ENCODE measurements around the gene LUC7L3. TPM values are rescaled to one million over a fixed set of nuclear protein-coding genes. Genes with fewer than 3 reads are reported as not detected.

Gene LUC7L3
- total RNA-seq, 1 donor from 2014 or later: 71.5 TPM

DNA sequence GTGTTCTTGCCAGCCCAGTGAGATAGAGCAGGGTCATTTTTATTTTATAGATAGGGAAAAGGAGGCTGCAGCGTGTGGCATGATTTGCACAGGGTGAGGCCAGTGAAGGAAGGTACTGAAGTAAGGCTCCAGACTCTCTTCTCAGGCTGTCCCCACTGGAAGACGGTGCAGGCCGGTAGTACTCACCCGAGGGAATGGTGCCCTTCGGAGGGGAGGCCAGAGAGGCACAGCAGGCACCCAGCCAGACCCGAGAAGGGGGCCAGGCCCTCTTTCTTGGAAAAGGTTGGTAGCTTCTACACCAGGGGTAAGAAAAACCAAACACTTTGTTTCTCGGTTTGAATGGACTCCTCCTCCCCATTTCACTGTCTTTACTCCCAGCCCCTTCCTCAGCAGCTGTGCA, 47.6 kb downstream of the LUC7L3 start:
- Mint-ChIP-seq H3K4me3 (ENCODE audit: unreplicated experiment) (no peak overlapping the region), H3K9me3 (ENCODE audit: low read depth) (no peaks in the 10 kb centered on the region), H3K27ac (ENCODE audit: unreplicated experiment) (no peak overlapping the region), H3K27me3 (ENCODE audit: low read depth) (no peaks in the 10 kb centered on the region), H3K4me1 (ENCODE audit: low read depth) (peaks cover 18% of the 10 kb centered on the region), H3K36me3 (ENCODE audit: low read depth) (no peaks in the 10 kb centered on the region)
- DNase-seq (ENCODE audit: low spot score): no peak
- TF ChIP-seq, protein P1, sequence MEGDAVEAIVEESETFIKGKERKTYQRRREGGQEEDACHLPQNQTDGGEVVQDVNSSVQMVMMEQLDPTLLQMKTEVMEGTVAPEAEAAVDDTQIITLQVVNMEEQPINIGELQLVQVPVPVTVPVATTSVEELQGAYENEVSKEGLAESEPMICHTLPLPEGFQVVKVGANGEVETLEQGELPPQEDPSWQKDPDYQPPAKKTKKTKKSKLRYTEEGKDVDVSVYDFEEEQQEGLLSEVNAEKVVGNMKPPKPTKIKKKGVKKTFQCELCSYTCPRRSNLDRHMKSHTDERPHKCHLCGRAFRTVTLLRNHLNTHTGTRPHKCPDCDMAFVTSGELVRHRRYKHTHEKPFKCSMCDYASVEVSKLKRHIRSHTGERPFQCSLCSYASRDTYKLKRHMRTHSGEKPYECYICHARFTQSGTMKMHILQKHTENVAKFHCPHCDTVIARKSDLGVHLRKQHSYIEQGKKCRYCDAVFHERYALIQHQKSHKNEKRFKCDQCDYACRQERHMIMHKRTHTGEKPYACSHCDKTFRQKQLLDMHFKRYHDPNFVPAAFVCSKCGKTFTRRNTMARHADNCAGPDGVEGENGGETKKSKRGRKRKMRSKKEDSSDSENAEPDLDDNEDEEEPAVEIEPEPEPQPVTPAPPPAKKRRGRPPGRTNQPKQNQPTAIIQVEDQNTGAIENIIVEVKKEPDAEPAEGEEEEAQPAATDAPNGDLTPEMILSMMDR (IDR thresholded peaks at IDR 0.05): no peak

DNA sequence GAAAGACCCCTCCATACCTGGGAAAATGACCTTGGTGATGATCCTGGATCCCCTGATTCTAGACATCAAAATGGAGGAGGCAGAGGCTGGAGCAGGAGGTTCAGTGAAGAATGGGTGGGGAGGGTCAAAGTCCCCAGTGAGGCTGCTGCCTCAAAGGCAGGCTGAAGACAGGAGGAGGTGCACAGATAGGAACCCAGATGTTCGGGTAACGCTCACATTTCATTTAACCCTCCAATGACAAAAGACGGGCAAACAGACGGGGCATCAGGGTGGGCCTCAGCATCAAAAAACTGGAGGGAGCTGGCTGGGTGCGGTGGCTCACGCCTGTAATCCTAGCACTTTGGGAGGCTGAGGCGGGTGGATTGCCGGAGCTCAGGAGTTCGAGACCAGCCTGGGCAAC, 48.0 kb downstream of the LUC7L3 start, which contains the start of gene ANKRD40CL:
Gene ANKRD40CL (minus strand): TSS at position 73 of the 400 bp plus-strand sequence. CDS start 605 bp downstream, outside the sequence.
- no peak within 1 kb of the TSS for H3K27ac Mint-ChIP-seq (ENCODE audit: unreplicated experiment)

DNA sequence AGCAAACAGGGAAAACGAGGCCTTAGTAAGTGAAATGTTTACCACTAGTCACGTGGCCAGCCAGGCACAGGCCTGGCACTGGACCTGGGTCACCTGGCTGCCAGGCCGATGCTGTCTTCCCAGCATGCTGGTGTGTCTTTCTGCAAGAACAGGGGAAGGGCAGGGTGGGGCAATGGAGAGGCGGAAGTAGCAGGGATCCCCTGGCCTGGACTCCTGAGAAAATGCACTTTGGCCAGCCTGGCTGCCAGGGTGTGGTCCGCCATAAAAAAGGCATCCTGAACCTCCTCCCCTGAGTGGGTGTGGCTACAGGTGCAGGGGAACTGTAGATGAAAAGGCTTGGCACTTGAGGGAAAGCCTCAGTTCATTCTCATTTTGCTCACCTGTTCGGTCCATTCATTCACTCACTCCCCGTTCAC, 49.0 kb downstream of the LUC7L3 start:
- H3K4me3 Mint-ChIP-seq (ENCODE audit: unreplicated experiment): no peak overlapping the region
- TF ChIP-seq, protein P1 (IDR thresholded peaks at IDR 0.05): no peak
- no peaks in the 10 kb centered on the region for H3K27me3 Mint-ChIP-seq (ENCODE audit: low read depth)
- peaks cover 11% of the 10 kb centered on the region for H3K4me1 Mint-ChIP-seq (ENCODE audit: low read depth)
- DNase-seq (ENCODE audit: low spot score): no peak
- H3K9me3 Mint-ChIP-seq (ENCODE audit: low read depth): no peaks in the 10 kb centered on the region
- H3K27ac Mint-ChIP-seq (ENCODE audit: unreplicated experiment): no peak overlapping the region
- H3K36me3 Mint-ChIP-seq (ENCODE audit: low read depth): no peaks in the 10 kb centered on the region

More for the DNA sequence above, 48.0 kb downstream of the LUC7L3 start, which contains the start of gene ANKRD40CL:
- DNase-seq (ENCODE audit: low spot score): no peak
- TF ChIP-seq, protein P1 (IDR thresholded peaks at IDR 0.05): no peak
- no peaks in the 10 kb centered on the region for H3K36me3 Mint-ChIP-seq (ENCODE audit: low read depth)
- H3K4me1 Mint-ChIP-seq (ENCODE audit: low read depth): peaks cover 18% of the 10 kb centered on the region
- H3K27me3 Mint-ChIP-seq (ENCODE audit: low read depth): no peaks in the 10 kb centered on the region
- no peaks in the 10 kb centered on the region for H3K9me3 Mint-ChIP-seq (ENCODE audit: low read depth)
- no peak within 1 kb of the TSS for H3K4me3 Mint-ChIP-seq (ENCODE audit: unreplicated experiment)

DNA sequence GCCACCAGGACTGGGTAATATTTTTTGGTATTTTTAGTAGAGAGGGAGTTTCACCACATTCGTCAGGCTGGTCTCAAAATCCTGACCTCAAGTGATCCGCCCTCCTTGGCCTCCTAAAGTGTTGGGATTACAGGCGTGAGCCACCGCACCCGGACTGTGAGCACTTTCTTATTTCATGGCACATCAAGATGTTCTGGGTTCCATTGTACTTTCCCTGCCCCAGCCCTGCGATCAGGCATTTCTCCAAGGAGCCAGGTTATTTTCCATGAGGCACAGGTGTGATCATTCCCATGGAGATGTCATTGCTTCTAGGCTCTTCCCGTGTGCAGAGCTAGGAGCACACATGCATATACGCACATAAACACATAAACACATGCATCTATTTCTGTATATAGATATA, 50.5 kb downstream of the LUC7L3 start:
- Mint-ChIP-seq H3K27ac (ENCODE audit: unreplicated experiment) (no peak overlapping the region), H3K36me3 (ENCODE audit: low read depth) (no peaks in the 10 kb centered on the region), H3K4me1 (ENCODE audit: low read depth) (peaks cover under 1% of the 10 kb centered on the region), H3K4me3 (ENCODE audit: unreplicated experiment) (no peak overlapping the region), H3K27me3 (ENCODE audit: low read depth) (no peaks in the 10 kb centered on the region), H3K9me3 (ENCODE audit: low read depth) (no peaks in the 10 kb centered on the region)
- TF ChIP-seq, protein P1 (IDR thresholded peaks at IDR 0.05): no peak
- no peak for DNase-seq (ENCODE audit: low spot score)

DNA sequence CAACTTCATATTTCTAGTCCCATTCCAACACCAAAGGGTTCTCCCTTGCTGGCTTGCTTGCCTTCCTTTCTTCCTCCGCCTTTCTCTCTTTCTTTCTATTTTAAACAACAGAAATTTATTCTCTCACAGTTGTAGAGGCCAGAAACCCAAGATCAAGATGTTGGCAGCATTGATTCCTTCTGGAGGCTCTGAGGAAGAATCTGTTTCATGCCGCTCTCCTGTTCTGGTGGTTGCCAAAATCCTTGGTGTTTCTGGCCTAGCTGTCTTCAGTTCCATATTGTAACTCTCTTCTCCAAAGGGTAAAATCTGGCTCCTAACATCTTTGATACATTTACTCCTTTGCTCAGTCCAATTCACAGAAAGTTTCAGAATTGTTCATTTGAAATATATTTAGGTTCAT, 50.9 kb downstream of the LUC7L3 start:
- H3K36me3 Mint-ChIP-seq (ENCODE audit: low read depth): no peaks in the 10 kb centered on the region

More for the DNA sequence above, 50.9 kb downstream of the LUC7L3 start:
- Mint-ChIP-seq H3K27me3 (ENCODE audit: low read depth) (no peaks in the 10 kb centered on the region), H3K9me3 (ENCODE audit: low read depth) (no peaks in the 10 kb centered on the region), H3K4me1 (ENCODE audit: low read depth) (no peaks in the 10 kb centered on the region), H3K27ac (ENCODE audit: unreplicated experiment) (no peak overlapping the region), H3K4me3 (ENCODE audit: unreplicated experiment) (no peak overlapping the region)
- TF ChIP-seq, protein P1 (IDR thresholded peaks at IDR 0.05): no peak
- no peak for DNase-seq (ENCODE audit: low spot score)

Measured in chondrocyte (in vitro differentiated cells).